ENCODE data around the gene SAMM50.
A peak's percentile ranks its signal among the peaks of the same experiment; 100 is the strongest.

The SAMM50 gene

DNA sequence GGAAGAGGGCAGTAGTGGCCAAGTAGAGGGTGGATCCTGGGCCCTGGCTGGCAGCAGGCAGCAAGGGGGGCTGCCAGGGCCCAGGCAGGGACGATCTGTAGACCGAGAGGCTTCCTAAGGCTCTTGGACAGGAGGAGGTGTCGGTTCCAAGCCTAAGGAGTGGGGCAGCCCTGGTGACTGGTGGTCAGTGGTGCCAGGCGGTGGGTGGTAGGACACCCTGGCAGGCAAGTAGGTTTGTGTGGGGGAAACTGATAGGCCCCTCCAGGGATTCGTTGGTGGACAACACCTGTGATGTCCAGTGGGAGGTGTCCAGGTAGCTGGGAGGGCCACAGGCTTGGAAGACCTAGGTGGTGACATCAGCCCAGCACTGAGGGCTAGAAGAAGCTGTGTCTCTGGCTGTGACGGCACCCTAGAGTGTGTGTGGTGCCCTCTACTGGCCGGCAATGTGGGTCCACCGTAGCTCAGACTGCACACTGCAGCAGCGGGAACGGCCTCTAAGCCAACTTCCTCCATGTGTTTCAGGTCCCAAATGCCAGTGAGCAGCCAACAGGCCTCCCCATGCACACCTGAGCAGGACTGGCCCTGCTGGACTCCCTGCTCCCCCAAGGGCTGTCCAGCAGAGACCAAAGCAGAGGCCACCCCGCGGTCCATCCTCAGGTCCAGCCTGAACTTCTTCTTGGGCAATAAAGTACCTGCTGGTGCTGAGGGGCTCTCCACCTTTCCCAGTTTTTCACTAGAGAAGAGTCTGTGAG lies 9.4 kb upstream of the SAMM50 start:
- DNase-seq (ENCODE audit: low read depth in 2 of 2, low spot score in 1 of 2), result peak; percentile 25 to 41

DNA sequence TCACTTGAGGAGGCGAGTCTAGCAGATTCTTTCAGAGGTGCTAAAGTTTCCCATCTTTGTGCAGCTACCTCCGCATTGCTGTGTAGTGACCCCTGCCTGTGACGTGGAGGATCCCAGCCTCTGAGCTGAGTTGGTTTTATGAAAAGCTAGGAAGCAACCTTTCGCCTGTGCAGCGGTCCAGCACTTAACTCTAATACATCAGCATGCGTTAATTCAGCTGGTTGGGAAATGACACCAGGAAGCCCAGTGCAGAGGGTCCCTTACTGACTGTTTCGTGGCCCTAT lies 8.9 kb upstream of the SAMM50 start:
- DNase-seq (ENCODE audit: low read depth in 2 of 2, low spot score in 1 of 2), result no peak

DNA sequence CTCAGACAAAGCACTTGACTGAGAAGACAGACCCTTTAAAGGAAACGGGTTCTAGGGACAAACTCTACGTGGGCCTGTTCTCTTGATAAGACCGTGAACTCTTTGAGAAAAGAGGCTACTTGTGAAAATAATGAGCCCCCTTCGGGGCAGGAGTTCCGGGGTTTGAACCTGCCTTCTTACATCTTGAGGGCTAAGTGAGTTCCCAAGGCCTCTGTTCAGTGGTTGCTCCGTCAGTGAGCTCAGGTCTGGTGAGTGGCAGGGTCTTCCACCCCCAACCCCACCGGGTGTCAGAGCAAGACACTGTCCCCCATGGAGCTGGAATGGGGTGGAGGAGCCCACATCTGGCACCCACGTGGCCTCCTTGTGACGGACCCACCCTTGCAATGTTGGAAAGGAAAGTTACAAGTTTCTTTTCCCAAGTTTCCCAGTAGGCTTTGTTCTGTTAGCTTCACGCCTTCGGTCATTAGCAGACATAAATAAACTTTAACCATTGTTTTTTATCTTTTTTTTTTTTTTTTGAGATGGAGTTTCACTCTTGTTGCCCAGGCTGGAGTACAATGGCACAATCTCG lies 6.3 kb upstream of the SAMM50 start:
- no peak for DNase-seq (ENCODE audit: low read depth in 2 of 2, low spot score in 1 of 2)

DNA sequence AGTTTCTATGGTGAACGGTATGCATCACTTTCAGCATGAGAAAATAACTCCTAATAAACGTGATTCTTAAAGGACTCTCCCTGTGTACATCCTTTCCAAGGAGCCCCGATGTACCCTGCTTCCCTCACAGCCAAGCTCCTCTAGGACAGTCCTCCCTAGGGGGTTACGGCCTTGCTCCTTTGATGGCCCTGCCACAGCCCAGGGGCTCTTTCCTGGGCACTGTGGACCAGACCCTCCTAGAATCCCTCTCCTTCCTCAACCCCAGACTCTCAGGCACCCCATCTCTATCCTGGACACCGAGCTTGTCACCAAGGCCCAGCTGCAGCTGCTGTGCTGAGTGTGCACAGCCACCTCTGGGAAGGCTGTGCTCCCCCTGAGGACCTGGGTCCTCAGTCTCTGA lies 3.9 kb upstream of the SAMM50 start:
- DNase-seq (ENCODE audit: low read depth in 2 of 2, low spot score in 1 of 2), result no peak

DNA sequence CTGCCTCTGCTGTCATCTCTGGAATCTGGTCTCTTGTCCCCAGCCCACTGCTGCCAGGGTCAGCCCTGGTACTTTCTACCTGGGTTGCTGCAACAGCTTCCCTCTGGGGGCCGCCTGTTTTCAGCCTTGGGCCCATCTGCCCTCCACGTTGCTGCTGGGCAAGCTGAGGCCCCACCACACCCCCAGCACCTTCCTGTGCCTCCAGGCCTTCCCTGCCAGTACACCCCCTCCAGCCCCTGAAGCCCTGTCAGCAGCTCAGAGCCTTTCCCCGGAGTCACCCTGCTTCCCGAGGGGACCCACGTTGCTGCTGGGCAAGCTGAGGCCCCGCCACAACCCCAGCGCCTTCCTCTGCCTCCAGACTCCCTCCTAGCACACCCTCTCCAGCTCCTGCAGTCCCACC lies 3.3 kb upstream of the SAMM50 start:
- DNase-seq (ENCODE audit: low read depth in 2 of 2, low spot score in 1 of 2), result no peak

DNA sequence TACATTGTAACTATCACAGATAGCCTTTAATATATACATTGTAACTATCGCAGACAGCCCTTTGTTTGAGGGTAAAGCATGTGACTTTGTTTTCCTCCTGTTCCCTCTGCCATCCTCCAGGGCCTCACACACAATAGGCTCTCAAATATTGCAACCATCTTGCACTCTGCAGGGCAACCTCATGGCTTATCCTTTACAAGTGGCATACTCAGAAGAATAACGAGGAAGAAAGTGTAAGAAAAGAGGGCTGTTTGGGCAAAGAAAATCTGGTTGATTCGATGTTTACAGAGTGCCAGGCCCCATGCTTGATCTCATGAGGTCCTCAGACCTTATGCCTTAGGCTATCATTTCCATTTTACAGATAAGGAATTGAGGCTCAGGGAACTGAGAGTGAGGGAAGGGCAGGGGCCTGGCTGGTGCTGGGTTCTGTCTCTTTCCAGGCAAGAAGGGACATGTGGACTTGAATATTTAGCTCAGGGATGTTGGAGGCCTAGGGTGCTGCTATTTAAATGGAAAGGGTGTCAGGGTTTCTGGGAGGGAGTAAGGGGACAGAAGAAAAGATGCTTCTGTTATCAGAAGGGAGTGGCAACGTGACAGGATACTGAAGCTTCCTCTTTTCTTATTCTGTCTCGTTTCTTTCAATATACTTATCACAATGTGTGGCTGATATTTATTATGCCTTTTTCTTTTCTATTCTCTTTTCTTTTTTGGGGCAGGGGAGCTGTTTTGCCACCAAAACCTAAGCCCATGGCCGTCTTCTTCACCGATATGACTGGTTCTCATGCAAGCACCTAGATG lies 1.1 kb upstream of the SAMM50 start:
- no peak for DNase-seq (ENCODE audit: low read depth in 2 of 2, low spot score in 1 of 2)

DNA sequence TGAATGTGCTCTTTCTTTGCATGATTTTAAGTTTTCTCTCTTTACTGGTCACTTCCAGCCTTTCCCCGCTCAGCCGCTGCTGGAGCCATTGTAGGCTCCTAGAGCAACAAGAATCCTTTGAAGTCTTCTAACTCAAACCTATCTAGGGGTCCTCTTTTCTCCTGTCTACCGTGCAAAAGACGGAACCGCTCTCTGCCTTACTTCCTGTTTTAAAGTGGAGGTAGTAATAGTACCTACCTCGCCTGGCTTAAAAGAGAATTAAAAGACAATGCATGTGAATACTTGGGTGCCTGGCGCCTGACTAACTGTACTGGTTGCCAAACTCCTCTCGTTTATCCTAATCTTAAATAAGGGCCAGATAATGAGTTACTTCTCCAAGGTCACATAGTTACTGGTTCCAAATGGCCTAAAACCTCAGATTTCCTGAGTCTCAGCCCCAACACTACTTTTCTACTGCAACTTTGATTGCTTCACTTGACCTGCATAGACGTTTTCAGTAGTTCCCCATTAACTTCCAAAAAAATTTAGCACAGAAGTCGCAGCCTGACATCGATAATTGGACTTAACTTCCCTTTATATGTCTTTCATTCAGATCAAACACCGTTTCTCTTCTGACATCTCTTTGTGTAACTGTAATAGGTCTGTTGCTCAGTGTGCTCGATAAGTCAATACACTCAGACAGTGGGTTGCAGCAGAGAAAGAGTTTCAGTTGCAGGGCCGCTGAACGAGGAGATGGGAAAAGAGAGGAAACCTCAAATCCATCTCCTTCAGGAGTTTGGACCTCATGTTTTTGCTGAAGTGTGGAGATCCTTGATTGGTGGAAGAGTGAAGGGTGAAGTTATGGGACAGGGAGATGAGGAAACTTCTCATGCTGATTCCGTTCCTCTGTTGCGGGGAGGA lies 891 bp downstream of the SAMM50 start:
- no peak for DNase-seq (ENCODE audit: low read depth in 2 of 2, low spot score in 1 of 2)

DNA sequence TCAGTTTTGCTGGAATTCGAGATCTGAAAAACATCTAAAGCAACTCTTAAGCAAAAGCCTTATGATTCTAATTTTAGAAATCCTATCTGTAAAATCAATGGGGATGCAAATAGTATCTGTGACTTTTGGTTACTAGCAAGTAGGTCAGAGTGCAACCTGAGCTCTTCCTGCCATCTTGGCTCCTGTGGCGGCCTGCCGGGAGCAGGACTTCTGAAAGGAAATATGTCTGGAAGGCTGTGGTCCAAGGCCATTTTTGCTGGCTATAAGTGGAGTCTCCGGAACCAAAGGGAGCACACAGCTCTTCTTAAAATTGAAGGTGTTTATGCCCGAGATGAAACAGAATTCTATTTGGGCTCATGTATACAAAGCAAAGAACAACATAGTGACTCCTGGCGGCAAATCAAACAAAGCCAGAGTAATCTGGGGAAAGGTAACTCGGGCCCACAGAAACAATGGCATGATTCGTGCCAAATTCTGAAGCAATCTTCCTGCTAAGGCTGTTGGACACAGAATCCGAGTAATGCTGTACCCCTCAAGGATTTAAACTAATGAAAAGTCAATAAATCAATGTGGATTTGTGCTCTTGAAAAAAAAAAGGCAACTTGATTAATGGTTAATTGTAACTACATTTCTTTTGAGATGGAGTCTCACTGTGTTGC lies 1.7 kb downstream of the SAMM50 start:
- DNase-seq (ENCODE audit: low read depth in 2 of 2, low spot score in 1 of 2), result no peak

DNA sequence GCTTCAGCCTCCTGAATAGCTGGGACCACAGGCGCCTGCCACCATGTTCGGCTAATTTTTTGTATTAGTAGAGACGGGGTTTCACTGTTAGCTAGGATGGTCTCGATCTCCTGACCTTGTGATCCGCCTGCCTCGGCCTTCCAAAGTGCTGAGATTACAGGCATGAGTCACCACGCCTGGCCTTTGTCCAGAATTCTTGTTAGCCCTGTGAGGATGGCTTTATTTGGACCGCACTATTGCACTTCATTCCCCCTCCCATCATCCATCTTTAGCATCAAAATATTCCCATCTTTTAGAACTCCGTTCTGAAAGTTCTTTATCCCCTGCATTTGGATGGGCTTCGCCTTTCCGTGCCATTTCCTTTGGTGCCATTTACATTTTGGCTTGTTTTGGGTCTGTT lies 2.6 kb downstream of the SAMM50 start:
- no peak for DNase-seq (ENCODE audit: low read depth in 2 of 2, low spot score in 1 of 2)

DNA sequence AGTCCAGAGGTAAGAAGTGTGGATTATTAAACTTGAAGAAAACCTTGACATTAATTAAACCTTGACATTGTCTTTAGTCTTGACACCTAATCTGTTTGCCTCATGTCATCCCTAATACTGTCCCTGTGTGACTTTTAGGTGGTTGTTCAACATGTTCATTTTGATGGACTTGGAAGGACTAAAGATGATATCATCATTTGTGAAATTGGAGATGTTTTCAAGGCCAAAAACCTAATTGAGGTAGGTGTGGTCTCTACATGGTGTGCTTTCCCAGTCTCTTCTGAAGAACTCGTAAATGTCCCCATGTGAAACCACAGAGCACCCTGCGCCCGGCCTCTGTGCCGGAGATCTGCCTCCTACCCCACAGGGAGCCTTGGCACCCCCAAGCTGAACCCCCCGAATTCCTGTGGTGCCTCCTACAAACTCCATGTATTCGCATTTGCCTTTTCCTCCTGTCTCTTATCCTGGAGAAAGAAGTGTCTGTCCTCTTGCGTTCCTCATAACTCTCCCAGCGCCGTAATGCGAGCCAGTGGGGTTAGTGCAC lies 9.1 kb downstream of the SAMM50 start:
- DNase-seq (ENCODE audit: low read depth in 2 of 2, low spot score in 1 of 2), result no peak

DNA sequence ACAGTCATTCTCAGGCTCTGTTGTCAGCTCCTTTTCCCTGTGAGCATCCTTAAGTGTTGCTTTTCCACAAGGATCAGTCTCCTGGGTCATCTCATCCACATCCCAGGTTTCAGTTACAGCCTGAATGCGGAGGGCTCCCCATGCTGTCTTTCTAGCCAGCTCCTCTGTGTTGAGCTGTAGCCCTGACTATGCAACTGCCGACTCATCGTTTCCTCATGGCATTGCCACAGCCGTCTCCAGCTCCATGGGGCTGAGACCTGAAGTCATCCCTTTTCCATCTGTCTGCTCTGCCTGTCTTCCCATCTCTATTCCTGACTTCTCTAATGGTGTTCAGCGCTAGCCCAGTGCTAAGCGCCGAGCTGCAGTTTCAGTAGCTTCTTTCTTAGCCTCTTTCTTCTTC lies 11.8 kb downstream of the SAMM50 start:
- no peak for DNase-seq (ENCODE audit: low read depth in 2 of 2, low spot score in 1 of 2)

DNA sequence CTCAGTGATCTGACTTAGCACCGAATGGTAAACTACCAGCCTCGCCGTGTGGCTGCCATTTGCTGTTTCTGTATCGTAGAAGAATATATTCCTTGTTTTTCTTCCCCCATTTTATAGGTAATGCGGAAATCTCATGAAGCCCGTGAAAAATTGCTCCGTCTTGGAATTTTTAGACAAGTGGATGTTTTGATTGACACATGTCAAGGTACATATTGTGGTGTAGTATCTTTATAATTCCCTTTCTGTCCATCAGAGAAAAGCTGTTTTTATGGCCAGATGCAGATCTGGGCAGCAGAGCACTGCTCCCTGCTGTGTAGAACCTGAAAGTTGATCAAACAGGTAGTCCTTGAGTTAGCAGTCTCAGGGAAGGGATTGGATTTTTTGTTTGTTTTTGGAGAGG lies 13.4 kb downstream of the SAMM50 start:
- no peak for DNase-seq (ENCODE audit: low read depth in 2 of 2, low spot score in 1 of 2)

DNA sequence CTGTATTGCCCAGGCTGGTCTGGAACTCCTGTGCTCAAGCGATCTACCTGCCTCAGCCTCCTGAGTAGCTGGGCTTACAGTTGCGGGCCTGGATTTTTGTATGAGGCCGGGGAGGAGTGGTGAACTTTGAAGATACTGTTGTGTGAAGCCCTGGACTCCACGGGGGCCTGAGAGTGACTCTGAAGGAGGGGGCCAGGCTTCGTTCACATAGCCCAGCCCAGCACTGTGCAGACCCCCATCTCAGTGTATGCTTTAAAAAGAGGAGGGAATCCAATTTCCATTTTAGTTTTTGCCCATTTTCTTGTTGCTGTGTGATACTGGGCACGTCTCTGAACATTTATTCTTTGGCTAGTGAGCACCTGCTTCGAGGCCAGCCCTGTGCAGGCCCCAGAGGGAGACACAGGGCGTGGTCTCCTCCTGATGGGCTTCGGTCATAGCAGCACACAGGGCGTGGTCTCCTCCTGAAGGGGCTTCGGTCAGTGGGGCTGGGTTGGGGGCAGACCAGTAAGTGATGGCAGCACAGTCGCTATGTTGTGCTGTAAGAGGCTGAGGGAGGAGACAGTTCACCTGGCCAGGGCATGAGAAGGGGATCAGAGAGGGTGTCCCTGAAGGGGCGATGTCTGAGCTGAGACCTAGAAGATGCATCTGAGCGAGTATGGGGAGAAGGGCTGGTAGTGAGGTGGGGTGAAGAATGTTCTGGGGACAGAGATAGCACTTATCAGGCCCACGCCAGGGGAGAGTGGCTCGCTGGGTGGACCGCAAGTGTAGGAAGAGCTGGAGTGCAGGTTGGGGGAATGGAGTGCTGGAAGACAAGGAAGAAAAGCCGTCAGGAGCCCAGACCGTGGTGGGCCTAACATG lies 14.0 kb downstream of the SAMM50 start:
- DNase-seq (ENCODE audit: low read depth in 2 of 2, low spot score in 1 of 2), result no peak

DNA sequence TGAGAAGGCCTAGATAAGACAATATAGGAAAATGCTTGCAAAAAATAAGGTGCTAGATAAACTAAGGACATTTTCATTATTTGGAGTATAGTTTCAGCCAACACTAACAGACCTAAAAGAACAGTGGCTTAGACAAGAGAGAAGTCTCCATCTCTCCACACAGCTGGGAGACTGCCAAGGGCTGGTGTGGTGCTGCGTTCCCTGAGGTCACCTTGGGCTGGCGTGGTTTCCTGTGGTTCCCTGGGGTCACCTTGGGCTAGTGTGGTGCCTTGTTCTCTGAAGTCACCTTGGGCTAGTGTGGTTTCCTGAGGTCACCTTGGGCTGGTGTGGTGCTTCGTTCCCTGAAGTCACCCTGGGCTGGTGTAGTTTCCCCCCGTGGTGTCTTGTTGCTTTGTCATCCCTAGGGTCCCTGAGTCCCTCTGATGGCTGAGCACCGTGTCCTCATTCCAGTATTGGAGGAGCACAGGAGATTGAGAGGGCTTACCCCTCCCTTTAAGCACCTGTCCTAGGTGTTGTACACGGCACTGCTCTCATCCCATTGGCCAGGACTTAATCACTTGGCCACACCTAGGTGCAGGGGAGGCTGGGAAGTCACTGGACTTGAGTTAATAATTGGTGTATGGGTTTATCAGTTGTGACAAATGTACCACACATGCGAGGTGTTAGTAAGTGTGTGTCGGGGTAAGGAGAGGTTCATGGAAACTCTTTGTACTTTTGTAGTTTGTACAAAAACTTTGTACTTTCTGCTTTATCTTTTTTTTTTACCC lies 14.9 kb downstream of the SAMM50 start:
- DNase-seq (ENCODE audit: low read depth in 2 of 2, low spot score in 1 of 2), result no peak

DNA sequence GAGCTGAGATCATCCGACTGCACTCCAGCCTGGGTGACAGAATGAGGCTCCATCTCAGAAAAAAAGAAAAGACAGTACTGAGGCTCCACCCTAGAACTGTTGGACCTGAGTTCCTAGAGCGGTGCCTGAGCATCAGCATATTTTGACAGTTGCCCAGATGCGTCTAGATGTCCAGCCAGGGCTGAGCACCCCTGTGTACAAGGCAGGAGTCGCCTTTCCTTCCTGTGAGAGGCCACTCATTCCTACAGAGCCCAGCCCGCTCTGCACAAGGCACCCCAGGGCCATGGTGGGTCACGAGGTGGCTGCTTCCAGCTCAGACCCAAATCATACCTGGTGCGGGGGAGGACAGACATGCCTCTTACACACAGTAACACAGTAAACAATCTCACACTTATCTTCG lies 15.9 kb downstream of the SAMM50 start:
- DNase-seq (ENCODE audit: low read depth in 2 of 2, low spot score in 1 of 2), result no peak

DNA sequence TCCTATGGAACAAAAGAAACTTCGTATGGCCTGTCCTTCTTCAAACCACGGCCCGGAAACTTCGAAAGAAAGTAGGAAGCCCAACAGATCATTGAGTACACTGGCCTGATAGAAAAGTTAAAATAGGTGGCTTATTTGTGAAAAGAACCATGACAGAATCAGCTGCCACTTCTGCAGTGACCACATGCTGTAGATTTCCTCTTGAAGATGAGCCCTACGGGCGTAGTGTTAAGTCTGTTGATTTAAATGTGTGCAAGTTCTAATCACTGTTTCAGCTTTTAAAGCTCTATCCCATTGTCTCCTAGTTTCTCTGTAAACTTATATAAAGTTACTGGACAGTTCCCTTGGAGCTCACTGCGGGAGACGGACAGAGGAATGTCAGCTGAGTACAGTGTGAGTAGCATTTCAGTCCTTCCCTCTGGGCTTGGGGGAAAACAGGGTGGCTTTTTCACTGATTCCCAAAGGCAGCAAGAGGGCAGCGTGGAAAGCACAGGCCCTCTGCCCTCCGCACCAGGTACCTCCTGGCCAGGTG lies 17.8 kb downstream of the SAMM50 start:
- DNase-seq (ENCODE audit: low read depth in 2 of 2, low spot score in 1 of 2), result no peak

DNA sequence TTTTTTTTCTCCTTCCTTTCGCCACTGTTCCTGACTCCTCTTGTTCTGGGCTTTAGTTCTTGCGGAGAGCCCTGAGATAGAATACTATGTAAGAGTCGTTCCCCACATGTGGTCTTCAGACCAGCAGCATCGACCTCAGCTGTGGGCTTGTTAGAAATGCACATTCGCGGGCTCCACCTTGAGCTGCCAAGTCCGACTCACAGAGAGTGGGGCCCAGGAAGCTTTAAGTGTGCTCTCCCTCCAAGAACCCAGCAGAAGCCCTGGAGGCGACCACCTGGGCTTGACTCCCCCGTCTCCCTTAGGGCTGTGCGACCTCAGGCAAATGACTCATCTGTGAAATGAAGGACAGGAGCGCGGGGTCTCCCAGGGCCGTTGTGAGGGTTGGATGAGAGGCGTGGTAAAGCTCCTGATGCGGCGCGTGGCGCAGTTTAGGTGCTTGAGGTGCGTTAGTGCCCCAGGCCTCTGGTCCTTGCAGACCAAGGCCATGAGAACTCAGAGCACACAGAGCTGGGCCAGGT lies 18.8 kb downstream of the SAMM50 start:
- no peak for DNase-seq (ENCODE audit: low read depth in 2 of 2, low spot score in 1 of 2)

DNA sequence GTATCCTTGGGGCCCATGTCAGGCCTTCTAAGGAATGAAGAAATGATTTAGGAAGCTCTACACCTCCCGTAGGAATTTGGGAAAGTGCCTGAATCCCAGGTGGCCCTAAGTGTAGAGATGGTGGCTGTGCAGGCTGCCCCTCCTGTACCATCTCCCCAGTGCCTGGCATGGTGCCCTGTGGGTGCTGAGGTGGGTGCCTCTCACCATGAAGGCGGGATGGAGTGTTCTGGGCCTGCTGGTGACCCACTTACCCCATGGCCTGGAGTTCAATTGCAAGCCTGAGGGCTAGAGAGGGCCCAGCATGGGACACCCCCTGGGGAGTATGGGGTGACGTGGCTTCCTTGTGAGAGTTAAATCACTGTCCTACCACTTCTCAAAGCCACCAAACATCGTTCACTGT lies 19.8 kb downstream of the SAMM50 start:
- no peak for DNase-seq (ENCODE audit: low read depth in 2 of 2, low spot score in 1 of 2)
